SKM-1 treated with dmso at 0.1 percent for 144 hours (cell line): ENCODE data around the gene ARMCX6.
"Not testable (repeated sequence)": the region's sequence is repeated elsewhere in the genome, so short reads cannot be mapped to it uniquely, and the experiment has no call there.

Source experiments
- DNase-seq: peaks from one replicate; lab custom pipeline; 2025; ENCODE audit not compliant: unreplicated experiment; lab: John Stamatoyannopoulos, UW

The ARMCX6 gene

GRCh38 chrX:101617211-101618191 is at the start of gene ARMCX6:
TSS of gene ARMCX6 (minus strand) at chrX:101618000. CDS start at chrX:101616620, 1,380 bp downstream.
- DNase-seq, result no peak

- DNase-seq, result no peak
Measured at GRCh38 chrX:101659601-101660063, 41.8 kb upstream of the ARMCX6 start, which contains the start of gene ARMCX2. TSS of gene ARMCX2 (minus strand) at chrX:101659850. CDS start at chrX:101657588, 2,262 bp downstream.

- no peak for DNase-seq
Measured at GRCh38 chrX:101658661-101659491, 41.1 kb upstream of the ARMCX6 start.

- no peak for DNase-seq
Measured at GRCh38 chrX:101657495-101657894, 39.7 kb upstream of the ARMCX6 start.

GRCh38 chrX:101656817-101657216 is 39.0 kb upstream of the ARMCX6 start:
- no peak for DNase-seq

GRCh38 chrX:101655534-101655933 is 37.7 kb upstream of the ARMCX6 start:
- no peak for DNase-seq

- not testable (repeated sequence) for DNase-seq
Measured at GRCh38 chrX:101647716-101648115, 29.9 kb upstream of the ARMCX6 start.

- peak; percentile 39 for DNase-seq
Measured at GRCh38 chrX:101642093-101642492, 24.3 kb upstream of the ARMCX6 start.

- no peak for DNase-seq
Measured at GRCh38 chrX:101639583-101639982, 21.8 kb upstream of the ARMCX6 start.

- no peak for DNase-seq
Measured at GRCh38 chrX:101619364-101619763, 1.6 kb upstream of the ARMCX6 start.

- DNase-seq, result no peak
Measured at GRCh38 chrX:101605728-101606127, 12.1 kb downstream of the ARMCX6 start.

GRCh38 chrX:101605146-101605545 is 12.7 kb downstream of the ARMCX6 start:
- DNase-seq, result no peak

GRCh38 chrX:101602077-101602476 is 15.7 kb downstream of the ARMCX6 start:
- DNase-seq, result no peak

GRCh38 chrX:101599592-101599991 is 18.2 kb downstream of the ARMCX6 start:
- not testable (repeated sequence) for DNase-seq

GRCh38 chrX:101595739-101596419 is 21.9 kb downstream of the ARMCX6 start:
- DNase-seq, result peak; percentile 67
